Mesothelial cell of epicardium (in vitro differentiated cells): ENCODE data around the gene SPDYC. TPM values are rescaled to one million over a fixed set of nuclear protein-coding genes. Genes with fewer than 3 reads are reported as not detected.
A peak's percentile ranks its signal among the peaks of the same experiment; 100 is the strongest.

Experiments used
- DNase-seq, 2 experiments: peaks; one replicate each; pipeline ENCODE4 v3.0.0; 2021; ENCODE audit warnings: low spot score in 2 of 2; ENCODE audit not compliant: unreplicated experiment in 2 of 2
- H3K27ac Mint-ChIP-seq: 2 replicates; pipeline ENCODE4 v1.8.0; 2021; ENCODE audit warnings: mixed read lengths
- H3K27me3 Mint-ChIP-seq: 2 replicates; pipeline ENCODE4 v1.8.0; 2021; ENCODE audit warnings: low read depth, mixed read lengths
- H3K36me3 Mint-ChIP-seq: 2 replicates; pipeline ENCODE4 v1.8.0; 2021; ENCODE audit warnings: mixed read lengths
- H3K4me1 Mint-ChIP-seq: 2 replicates; pipeline ENCODE4 v1.8.0; 2021; ENCODE audit warnings: mixed read lengths
- H3K4me3 Mint-ChIP-seq: 2 replicates; pipeline ENCODE4 v1.8.0; 2021; ENCODE audit warnings: mild to moderate bottlenecking, moderate library complexity, mixed read lengths
- H3K9me3 Mint-ChIP-seq: 2 replicates; pipeline ENCODE4 v1.8.0; 2021; ENCODE audit warnings: mixed read lengths
- CTCF ChIP-seq: fragments of 200-600 bp; sonication (generic); IDR thresholded peaks from one replicate; pipeline ENCODE4 v1.5.0; 2021; ENCODE audit warnings: antibody characterized with exemption; ENCODE audit not compliant: unreplicated experiment
- total RNA-seq: library from RNA; stranded (reverse); gene quantifications from 3 replicates; pipeline ENCODE4 v1.2.1, GENCODE V29; 2021

Gene SPDYC
- total RNA-seq, 1 donor from 2014 or later, result not detected

GRCh38 chr11:65206441-65206841 lies 36.4 kb downstream of the SPDYC start:
- no peak for DNase-seq
- Mint-ChIP-seq H3K27me3 (no peaks in the 10 kb centered on the region), H3K4me1 (no peaks in the 10 kb centered on the region), H3K9me3 (no peaks in the 10 kb centered on the region), H3K4me3 (no peak overlapping the region), H3K36me3 (peaks cover 31% of the 10 kb centered on the region), H3K27ac (no peak overlapping the region)
- no peak for TF ChIP-seq CTCF

DNA sequence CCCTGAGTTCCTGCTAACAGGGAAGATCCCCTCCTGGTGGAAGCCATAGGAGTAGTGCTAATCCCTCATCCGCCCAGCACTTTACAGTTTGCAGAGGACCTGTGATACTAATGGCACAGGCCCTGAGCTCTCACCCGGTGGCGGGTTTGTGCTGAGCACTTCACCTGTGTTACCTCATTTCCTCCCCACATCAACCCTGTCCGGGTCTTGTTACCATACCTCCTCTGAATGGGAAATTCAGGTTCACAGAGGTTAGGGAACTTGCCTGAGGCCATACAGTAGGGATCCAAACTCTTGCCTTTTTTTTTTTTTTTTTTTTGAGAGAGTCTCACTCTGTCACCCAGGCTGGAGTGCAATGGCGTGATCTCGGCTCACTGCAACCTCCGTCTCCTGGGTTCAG lies 36.9 kb downstream of the SPDYC start:
- Mint-ChIP-seq H3K9me3 (no peaks in the 10 kb centered on the region), H3K27ac (peak overlapping the region; percentile 53), H3K4me3 (no peak overlapping the region), H3K36me3 (peaks cover 31% of the 10 kb centered on the region), H3K27me3 (no peaks in the 10 kb centered on the region), H3K4me1 (no peaks in the 10 kb centered on the region)
- DNase-seq, result no peak
- TF ChIP-seq CTCF, result no peak

DNA sequence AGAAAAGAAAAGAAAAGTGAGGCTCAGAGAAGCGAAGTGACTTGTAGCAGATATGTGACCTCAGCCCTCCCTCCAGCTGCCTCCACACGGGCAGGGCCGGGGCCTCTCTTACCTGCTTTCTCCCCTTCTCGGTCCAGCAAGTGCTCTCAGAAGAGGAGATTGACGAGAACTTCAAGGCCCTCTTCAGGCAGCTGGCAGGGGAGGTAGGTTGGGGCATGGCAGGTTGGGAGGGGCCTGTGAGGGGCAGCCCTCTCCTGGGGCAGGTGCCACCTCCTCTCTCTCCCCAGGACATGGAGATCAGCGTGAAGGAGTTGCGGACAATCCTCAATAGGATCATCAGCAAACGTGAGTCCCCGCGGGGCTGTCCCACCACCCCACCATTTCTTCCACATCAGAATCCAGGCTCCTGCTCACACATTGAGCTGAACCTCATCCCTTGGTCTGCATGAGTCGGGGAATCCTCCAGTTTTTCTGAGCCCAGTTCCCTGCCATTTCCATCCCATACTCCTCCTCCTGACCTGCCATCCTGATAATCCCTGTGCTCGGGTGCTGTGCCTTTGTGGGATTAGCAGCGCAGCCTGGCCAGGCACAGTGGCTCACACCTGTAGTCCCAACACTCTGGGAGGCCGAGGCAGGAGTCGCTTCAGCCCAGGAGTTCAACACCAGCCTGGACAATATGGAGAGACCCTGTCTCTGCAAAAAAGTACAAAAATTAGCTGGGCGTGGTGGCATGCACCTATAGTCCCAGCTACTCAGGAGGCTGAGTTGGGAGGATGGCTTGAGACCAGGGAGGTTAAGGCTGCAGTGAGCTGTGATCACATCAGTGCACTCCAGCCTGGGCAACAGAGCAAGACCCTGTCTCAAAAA lies 38.1 kb downstream of the SPDYC start:
- no peaks in the 10 kb centered on the region for H3K9me3 Mint-ChIP-seq
- peaks cover 28% of the 10 kb centered on the region for H3K36me3 Mint-ChIP-seq
- H3K27me3 Mint-ChIP-seq, result no peaks in the 10 kb centered on the region
- no peak overlapping the region for H3K4me3 Mint-ChIP-seq
- no peak for DNase-seq
- peaks cover under 1% of the 10 kb centered on the region for H3K4me1 Mint-ChIP-seq
- H3K27ac Mint-ChIP-seq, result no peak overlapping the region
- TF ChIP-seq CTCF, result no peak

DNA sequence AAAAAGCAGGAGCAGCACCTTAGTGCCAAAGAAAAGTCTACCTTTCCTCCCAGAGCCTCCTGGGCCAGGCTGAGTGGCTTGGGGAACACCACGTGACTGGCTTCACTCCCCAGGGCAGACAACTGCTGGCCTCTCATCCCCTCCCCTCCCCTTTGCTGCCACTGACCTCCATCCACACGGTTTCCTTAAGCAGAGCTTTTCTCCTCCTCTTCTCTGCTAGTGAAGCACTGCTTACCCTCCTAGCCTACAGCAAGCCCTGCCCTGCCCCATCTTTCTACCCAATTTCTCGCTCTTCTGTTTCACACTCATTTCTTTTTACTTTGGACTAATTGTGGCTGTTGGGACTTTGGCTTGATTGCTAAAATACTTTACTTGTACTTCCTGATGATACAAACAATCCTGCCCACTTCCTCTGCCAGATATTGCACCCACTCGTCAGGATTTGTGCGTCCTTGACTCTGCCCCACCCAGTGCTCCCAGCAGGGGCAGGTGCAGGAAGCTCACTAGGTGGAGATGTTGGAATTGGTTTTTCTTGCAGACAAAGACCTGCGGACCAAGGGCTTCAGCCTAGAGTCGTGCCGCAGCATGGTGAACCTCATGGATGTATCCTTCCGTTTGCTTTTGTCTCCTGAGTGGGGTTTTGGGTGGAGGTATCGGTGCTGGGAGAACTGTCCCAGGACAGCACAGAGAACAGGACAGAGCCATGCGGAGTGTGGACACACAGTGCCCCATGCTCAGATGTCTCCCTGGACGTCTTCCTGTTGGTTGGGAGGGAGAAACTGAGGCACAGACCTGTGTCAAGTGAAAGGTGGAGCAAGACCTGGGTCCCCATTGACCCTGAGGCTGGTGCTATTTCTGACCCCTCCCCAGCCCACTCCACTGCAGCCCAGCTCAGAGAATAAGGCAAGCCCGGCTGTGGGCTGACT lies 39.0 kb downstream of the SPDYC start:
- no peak for TF ChIP-seq CTCF
- no peaks in the 10 kb centered on the region for H3K27me3 Mint-ChIP-seq
- no peak overlapping the region for H3K4me3 Mint-ChIP-seq
- H3K27ac Mint-ChIP-seq, result no peak overlapping the region
- peaks cover 3% of the 10 kb centered on the region for H3K4me1 Mint-ChIP-seq
- H3K9me3 Mint-ChIP-seq, result no peaks in the 10 kb centered on the region
- DNase-seq, result no peak
- H3K36me3 Mint-ChIP-seq, result peaks cover 26% of the 10 kb centered on the region

- Mint-ChIP-seq H3K9me3 (no peaks in the 10 kb centered on the region), H3K27ac (no peak overlapping the region), H3K36me3 (peaks cover 22% of the 10 kb centered on the region), H3K4me3 (no peak overlapping the region), H3K27me3 (no peaks in the 10 kb centered on the region), H3K4me1 (peaks cover 3% of the 10 kb centered on the region)
- no peak for DNase-seq
- no peak for TF ChIP-seq CTCF
These were observed 39.8 kb downstream of the SPDYC start for GRCh38 chr11:65209711-65210360.
